ENCODE data around the gene ASB18.

GRCh38 chr2:236216711-236217110 lies 47.5 kb downstream of the ASB18 start:
- TF ChIP-seq EZH2 (IDR thresholded peaks at IDR 0.05; ENCODE audit: borderline replicate concordance): no peak
- no peak for TF ChIP-seq CTCF (IDR thresholded peaks at IDR 0.05; ENCODE audit: poor library complexity)
